NT2/D1 (cell line): Measurements from ENCODE around the gene SGIP1.

Experiments used
- SUZ12 ChIP-seq: IDR thresholded peaks from 2 replicates; pipeline ENCODE4 v1.6.1; 2011; ENCODE audit not compliant: insufficient read length, insufficient read depth; ENCODE audit errors: extremely low read depth
- YY1 ChIP-seq: IDR thresholded peaks from 2 replicates; pipeline ENCODE4 v1.6.1; 2011; ENCODE audit not compliant: insufficient read length, insufficient read depth

DNA sequence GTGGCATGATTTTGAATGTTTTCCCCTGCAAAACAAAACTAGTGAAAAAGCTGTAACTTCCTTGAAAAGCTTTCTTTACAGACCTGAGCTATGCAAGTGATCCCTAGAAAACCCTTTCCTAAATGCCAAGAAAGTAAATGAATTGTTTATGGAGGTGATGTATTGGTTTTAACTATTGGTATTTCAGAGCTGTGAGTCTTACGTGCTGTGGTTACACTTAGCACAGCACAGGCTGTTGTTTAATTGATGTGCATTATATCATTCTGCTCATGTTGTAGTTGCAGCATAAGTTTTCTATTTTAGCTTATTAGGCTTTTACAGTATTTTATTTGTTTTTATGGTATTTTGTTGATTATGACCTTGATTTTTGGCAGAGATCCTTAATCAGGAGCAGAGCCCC lies 144.2 kb downstream of the SGIP1 start:
- TF ChIP-seq YY1 (no peak), SUZ12 (no peak)
